OCI-LY3 (cell line): ENCODE measurements around the gene HYAL2.

ENCODE experiments used
- H2AFZ ChIP-seq: fragments of 200-600, 300-600 bp; shearing (Covaris generic); 2 replicates; pipeline ENCODE4 v1.6.0; 2014; ENCODE audit warnings: antibody characterized with exemption, low read depth, low read length
- H3K27ac ChIP-seq: fragments of 200-600, 300-600 bp; sonication (generic); 2 replicates; pipeline ENCODE4 v1.5.1; 2014; ENCODE audit warnings: mild to moderate bottlenecking, low read length, moderate library complexity, mixed read lengths
- H3K27me3 ChIP-seq: fragments of 200-600, 300-600 bp; sonication (generic); 2 replicates; pipeline ENCODE4 v1.6.1; 2014; ENCODE audit warnings: low read depth, low read length, mixed read lengths
- H3K36me3 ChIP-seq: fragments of 200-600, 300-600 bp; sonication (generic); replicated peaks from 2 replicates; pipeline ENCODE3; 2014; ENCODE audit warnings: low read depth, low read length, mixed read lengths
- H3K4me1 ChIP-seq: fragments of 300-600, 200-600 bp; sonication (generic); 2 replicates; pipeline ENCODE4 v1.6.1; 2014; ENCODE audit warnings: low read length, mixed read lengths
- H3K4me2 ChIP-seq: fragments of 200-600, 300-600 bp; sonication (generic); 2 replicates; pipeline ENCODE4 v1.6.1; 2014; ENCODE audit warnings: low read length, mixed read lengths
- H3K4me3 ChIP-seq: fragments of 300-600, 200-600 bp; sonication (generic); 2 replicates; pipeline ENCODE4 v1.5.1; 2014; ENCODE audit warnings: antibody characterized with exemption, mild to moderate bottlenecking, low read length, moderate library complexity
- H3K79me2 ChIP-seq: fragments of 300-600, 200-600 bp; shearing (Covaris generic); 2 replicates; pipeline ENCODE4 v1.6.1; 2014; ENCODE audit warnings: mild to moderate bottlenecking, low read length, mixed read lengths
- H3K9ac ChIP-seq: fragments of 300-600, 200-600 bp; shearing (Covaris generic); 2 replicates; pipeline ENCODE4 v1.6.0; 2014; ENCODE audit warnings: mild to moderate bottlenecking, low read length, moderate library complexity
- H3K9me3 ChIP-seq: fragments of 200-600, 300-600 bp; shearing (Covaris generic); 2 replicates; pipeline ENCODE4 v1.6.1; 2014; ENCODE audit warnings: low read length, mixed read lengths; ENCODE audit not compliant: insufficient read depth
- H4K20me1 ChIP-seq: fragments of 200-600, 300-600 bp; sonication (generic); 2 replicates; pipeline ENCODE4 v1.6.1; 2016; ENCODE audit warnings: low read length, mixed read lengths; ENCODE audit not compliant: insufficient read depth
- EZH2phosphoT487 ChIP-seq: fragments of 200-600 bp; shearing (Covaris generic); IDR thresholded peaks from 2 replicates; pipeline ENCODE4 v1.6.1; 2018; ENCODE audit warnings: antibody characterized with exemption, mixed run types, low read depth
- TF ChIP-seq, protein P1 (sequence below): fragments of 200-600, 300-600 bp; sonication (generic); IDR thresholded peaks from 2 replicates; pipeline ENCODE4 v1.5.1; 2014; ENCODE audit warnings: antibody characterized with exemption, low read length, low read depth

The HYAL2 gene

DNA sequence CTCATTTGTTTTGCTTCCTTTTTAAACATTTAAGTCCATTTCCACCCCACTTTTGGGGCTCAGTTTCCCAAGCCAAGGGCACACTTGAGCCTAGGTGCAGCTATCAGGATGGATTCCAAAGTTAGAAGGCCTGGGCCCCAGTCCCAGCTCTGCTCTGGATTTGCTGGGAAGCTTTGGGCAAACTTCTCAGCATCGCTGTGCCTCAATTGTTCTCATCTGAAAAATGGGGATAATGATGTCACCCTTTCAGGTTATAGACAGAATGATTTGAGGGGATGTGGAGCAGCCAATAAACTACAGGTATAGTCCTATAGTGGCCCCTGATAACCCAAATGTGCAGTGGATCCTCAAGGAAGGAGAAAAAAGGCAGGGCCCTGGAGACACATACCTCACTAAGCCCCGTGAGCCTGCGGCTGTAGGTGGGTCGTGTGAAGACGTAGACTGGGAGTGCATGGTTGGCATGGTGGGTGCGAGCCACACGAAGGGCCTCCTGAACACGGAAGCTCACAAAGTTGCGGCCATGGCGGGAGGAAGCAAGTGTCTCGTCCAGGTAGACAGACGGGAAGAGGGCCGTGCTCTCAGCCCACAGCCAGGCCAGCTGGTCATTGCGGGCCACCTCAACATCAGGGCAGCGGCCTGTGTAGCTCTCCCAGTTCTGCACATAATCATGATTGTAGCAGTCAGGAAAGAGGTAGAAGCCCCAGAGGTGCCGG, 3.2 kb downstream of the HYAL2 start:
- TF ChIP-seq EZH2phosphoT487, result no peak
- TF ChIP-seq, protein P1, sequence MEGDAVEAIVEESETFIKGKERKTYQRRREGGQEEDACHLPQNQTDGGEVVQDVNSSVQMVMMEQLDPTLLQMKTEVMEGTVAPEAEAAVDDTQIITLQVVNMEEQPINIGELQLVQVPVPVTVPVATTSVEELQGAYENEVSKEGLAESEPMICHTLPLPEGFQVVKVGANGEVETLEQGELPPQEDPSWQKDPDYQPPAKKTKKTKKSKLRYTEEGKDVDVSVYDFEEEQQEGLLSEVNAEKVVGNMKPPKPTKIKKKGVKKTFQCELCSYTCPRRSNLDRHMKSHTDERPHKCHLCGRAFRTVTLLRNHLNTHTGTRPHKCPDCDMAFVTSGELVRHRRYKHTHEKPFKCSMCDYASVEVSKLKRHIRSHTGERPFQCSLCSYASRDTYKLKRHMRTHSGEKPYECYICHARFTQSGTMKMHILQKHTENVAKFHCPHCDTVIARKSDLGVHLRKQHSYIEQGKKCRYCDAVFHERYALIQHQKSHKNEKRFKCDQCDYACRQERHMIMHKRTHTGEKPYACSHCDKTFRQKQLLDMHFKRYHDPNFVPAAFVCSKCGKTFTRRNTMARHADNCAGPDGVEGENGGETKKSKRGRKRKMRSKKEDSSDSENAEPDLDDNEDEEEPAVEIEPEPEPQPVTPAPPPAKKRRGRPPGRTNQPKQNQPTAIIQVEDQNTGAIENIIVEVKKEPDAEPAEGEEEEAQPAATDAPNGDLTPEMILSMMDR, result no peak
- Histone ChIP-seq H4K20me1 (no peaks in the 10 kb centered on the region), H3K27ac (no peak overlapping the region), H3K4me1 (peaks cover 31% of the 10 kb centered on the region), H3K9ac (no peak overlapping the region), H3K79me2 (peaks cover 19% of the 10 kb centered on the region), H3K4me3 (no peak overlapping the region), H3K4me2 (no peak overlapping the region), H3K9me3 (no peaks in the 10 kb centered on the region), H3K27me3 (no peaks in the 10 kb centered on the region), H3K36me3 (peaks cover 24% of the 10 kb centered on the region), H2AFZ (no peak overlapping the region)

DNA sequence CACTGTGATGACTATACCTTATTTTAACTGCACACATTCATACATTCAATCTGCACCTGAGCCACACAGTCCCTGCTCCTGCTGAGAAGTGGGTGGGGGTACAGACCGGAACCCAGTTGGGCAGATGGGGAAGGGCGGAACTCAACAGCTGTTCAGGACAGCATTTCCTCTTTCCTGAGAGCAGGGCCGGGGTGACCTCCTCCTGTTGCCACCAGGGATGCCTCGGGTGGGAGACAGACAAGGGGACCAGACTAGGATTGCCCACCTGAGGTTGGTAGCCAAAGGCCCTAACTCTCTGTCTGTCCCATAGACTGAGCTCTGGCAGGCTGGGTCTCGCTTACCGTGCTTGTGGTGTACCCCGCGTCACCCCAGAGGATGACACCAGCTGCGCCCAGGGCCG, 3.9 kb downstream of the HYAL2 start:
- no peak for TF ChIP-seq EZH2phosphoT487
- TF ChIP-seq, protein P1, result no peak
- no peak overlapping the region for H3K9ac ChIP-seq
- H3K27me3 ChIP-seq, result no peaks in the 10 kb centered on the region
- peaks cover 19% of the 10 kb centered on the region for H3K79me2 ChIP-seq
- peaks cover 31% of the 10 kb centered on the region for H3K4me1 ChIP-seq
- H3K4me2 ChIP-seq, result no peak overlapping the region
- no peak overlapping the region for H2AFZ ChIP-seq
- peaks cover 21% of the 10 kb centered on the region for H3K36me3 ChIP-seq
- no peak overlapping the region for H3K4me3 ChIP-seq
- H3K27ac ChIP-seq, result no peak overlapping the region
- no peaks in the 10 kb centered on the region for H3K9me3 ChIP-seq
- no peaks in the 10 kb centered on the region for H4K20me1 ChIP-seq

- no peak overlapping the region for H3K9ac ChIP-seq
These were observed 4.4 kb downstream of the HYAL2 start for GRCh38 chr3:50318163-50318562.

DNA sequence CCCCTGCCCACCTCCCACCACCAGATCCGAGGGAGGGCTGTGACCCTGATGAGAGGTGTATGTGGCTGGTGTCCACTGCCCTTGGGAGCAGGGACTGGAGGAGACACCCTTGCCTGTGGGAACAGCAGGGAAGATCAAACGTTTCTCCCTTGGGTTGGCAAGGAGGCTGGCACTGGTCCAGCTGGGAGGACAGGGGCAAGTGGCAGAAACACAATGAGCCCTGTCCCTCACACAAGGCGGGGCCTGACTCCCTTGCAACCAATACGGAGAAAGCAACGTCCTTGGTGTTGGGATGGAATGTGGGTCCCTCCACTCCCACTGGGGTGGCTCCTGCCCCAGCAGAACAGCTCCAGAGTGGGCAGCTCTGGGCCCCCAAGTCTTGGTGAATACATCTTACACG, 5.2 kb downstream of the HYAL2 start:
- no peak overlapping the region for H3K4me3 ChIP-seq
- TF ChIP-seq EZH2phosphoT487, result no peak
- TF ChIP-seq, protein P1, result no peak
- no peaks in the 10 kb centered on the region for H3K9me3 ChIP-seq
- no peaks in the 10 kb centered on the region for H4K20me1 ChIP-seq
- H2AFZ ChIP-seq, result no peak overlapping the region
- H3K79me2 ChIP-seq, result peaks cover 19% of the 10 kb centered on the region
- no peak overlapping the region for H3K9ac ChIP-seq
- H3K4me1 ChIP-seq, result peaks cover 21% of the 10 kb centered on the region
- H3K27ac ChIP-seq, result no peak overlapping the region
- H3K36me3 ChIP-seq, result peaks cover 21% of the 10 kb centered on the region
- H3K27me3 ChIP-seq, result no peaks in the 10 kb centered on the region
- H3K4me2 ChIP-seq, result no peak overlapping the region

More at GRCh38 chr3:50318163-50318562, 4.4 kb downstream of the HYAL2 start:
- no peak for TF ChIP-seq EZH2phosphoT487
- H3K9me3 ChIP-seq, result no peaks in the 10 kb centered on the region
- no peak overlapping the region for H2AFZ ChIP-seq
- no peak overlapping the region for H3K27ac ChIP-seq
- H3K79me2 ChIP-seq, result peaks cover 19% of the 10 kb centered on the region
- no peaks in the 10 kb centered on the region for H3K27me3 ChIP-seq
- H3K4me1 ChIP-seq, result peaks cover 30% of the 10 kb centered on the region
- no peaks in the 10 kb centered on the region for H4K20me1 ChIP-seq
- H3K36me3 ChIP-seq, result peaks cover 21% of the 10 kb centered on the region
- H3K4me3 ChIP-seq, result no peak overlapping the region
- H3K4me2 ChIP-seq, result no peak overlapping the region
